Measurements from ENCODE around the gene KDM8. TPM values are rescaled to one million over a fixed set of nuclear protein-coding genes. Genes with fewer than 3 reads are reported as not detected.
"Not testable (repeated sequence)": the region's sequence is repeated elsewhere in the genome, so short reads cannot be mapped to it uniquely, and the experiment has no call there.

Gene KDM8
- polyA plus RNA-seq, 1 donor: 5.1 TPM

- DNase-seq (ENCODE audit: low read depth): no peak
Observed at GRCh38 chr16:27242868-27243590, 39.7 kb downstream of the KDM8 start.

- no peak for DNase-seq (ENCODE audit: low read depth)
Observed at GRCh38 chr16:27243725-27244362, 40.5 kb downstream of the KDM8 start.

- no peak for DNase-seq (ENCODE audit: low read depth)
Observed at GRCh38 chr16:27244363-27244755, 41.0 kb downstream of the KDM8 start.

- peak; percentile 96 for DNase-seq (ENCODE audit: low read depth)
Observed at GRCh38 chr16:27245276-27246172, 42.2 kb downstream of the KDM8 start.

DNA sequence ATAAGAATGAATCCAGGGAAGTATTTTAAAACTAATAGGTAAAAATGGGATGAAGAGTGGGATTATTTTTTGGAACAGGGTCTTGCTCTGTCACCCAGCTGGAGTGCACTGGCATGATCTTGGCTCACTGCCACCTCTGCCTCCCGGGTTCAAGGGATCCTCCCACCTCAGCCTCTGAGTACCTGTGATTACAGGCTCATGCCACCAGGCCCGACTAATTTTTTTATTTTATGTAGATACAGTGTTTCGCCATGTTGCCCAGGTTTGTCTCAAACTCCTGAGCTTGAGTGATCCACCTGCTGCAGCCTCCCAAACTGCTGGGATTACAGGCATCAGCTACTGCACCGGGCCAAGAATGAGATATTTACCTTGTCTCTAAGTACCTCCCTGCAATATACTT is 43.1 kb downstream of the KDM8 start:
- no peak for DNase-seq (ENCODE audit: low read depth)

DNA sequence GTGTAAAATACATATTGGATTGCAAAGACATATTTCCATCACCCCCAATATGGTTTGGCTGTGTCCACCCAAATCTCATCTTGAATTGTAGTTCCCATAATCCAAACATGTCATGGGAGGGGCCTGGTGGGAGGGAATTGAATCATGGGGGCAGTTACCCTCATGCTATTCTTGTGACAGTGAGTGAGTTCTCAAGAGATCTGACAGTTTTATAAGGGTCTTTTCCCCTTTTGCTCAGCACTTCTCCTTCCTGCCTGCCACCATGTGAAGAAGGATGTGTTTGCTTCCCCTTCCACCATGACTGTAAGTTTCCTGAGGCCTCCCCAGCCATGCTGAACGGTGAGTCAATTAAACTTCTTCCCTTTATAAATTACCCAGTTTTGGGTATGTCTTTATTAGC is 43.8 kb downstream of the KDM8 start:
- DNase-seq (ENCODE audit: low read depth): not testable (repeated sequence)

GRCh38 chr16:27248036-27248435 is 44.7 kb downstream of the KDM8 start:
- no peak for DNase-seq (ENCODE audit: low read depth)

DNA sequence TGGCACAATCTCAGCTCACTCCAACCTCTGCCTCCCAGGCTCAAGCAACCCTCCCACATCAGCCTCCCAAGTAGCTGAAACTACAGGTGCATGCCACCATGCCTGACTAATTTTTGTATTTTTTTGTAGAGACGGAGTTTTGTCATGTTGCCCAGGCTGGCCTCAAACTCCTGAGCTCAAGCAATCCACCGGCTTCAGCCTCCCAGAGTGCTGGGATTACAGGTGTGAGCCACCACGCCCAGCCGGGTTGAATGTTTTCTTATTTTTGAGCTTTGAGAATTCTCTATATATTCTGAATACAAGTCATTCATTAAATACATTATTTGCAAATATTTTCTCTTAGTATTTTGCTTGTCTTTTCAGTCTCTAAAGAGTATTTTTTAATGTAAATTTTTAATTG is 45.6 kb downstream of the KDM8 start:
- not testable (repeated sequence) for DNase-seq (ENCODE audit: low read depth)

DNA sequence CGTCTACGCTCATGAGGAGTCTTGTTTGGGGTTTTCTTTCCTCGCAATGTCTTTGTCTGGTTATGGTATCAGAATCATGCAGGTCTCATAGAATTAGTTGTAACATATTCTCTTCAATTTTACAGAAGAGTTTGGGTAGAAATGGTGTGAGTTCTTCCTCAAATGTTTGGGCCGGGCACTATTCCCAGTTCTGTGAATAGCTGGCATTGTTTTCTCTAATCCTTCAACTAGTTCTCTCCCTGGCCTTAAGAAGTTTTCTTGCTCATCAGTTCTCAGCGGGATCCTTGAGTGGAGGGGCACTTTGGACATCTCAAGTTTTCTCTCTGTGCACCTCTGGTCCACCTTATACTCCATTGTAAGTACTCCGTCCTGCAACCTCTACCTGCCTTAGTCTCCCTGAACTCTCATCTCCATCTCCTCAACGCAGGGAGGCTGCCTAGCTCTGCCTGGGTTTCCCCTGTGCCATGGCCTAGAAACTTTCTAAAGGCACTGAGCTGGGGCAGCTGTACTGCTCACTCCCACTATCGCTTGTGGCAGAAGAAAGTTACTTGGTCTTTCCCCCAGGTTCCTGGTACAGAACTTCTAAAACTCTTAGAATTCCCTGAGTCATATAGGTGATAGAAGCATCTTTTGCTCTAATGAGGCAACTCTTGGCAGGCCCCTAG is 48.3 kb downstream of the KDM8 start:
- DNase-seq (ENCODE audit: low read depth): no peak

DNA sequence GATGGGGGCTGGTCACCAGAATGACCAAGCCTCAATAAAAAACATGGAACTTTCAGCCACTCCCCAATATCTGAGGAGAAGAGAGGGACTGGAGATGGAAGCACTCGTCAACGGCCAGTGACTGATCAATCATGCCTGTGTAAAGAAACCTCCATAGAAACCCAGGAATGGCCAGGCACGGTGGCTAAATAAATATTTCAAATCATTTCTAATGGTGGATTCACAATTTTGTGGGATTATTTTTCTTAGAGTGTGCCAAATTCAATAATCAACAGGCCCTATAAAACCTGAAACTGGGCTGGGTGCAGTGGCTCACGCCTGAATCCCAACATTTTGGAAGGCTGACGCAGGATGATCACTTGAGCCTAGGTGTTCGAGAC is 48.9 kb downstream of the KDM8 start:
- DNase-seq (ENCODE audit: low read depth): no peak

- no peak for DNase-seq (ENCODE audit: low read depth)
Observed at GRCh38 chr16:27253526-27253930, 50.2 kb downstream of the KDM8 start.

- no peak for DNase-seq (ENCODE audit: low read depth)
Observed at GRCh38 chr16:27254262-27254811, 51.0 kb downstream of the KDM8 start.

GRCh38 chr16:27256861-27257260 is 53.5 kb downstream of the KDM8 start:
- no peak for DNase-seq (ENCODE audit: low read depth)

GRCh38 chr16:27257271-27257670 is 53.9 kb downstream of the KDM8 start:
- DNase-seq (ENCODE audit: low read depth): no peak

DNA sequence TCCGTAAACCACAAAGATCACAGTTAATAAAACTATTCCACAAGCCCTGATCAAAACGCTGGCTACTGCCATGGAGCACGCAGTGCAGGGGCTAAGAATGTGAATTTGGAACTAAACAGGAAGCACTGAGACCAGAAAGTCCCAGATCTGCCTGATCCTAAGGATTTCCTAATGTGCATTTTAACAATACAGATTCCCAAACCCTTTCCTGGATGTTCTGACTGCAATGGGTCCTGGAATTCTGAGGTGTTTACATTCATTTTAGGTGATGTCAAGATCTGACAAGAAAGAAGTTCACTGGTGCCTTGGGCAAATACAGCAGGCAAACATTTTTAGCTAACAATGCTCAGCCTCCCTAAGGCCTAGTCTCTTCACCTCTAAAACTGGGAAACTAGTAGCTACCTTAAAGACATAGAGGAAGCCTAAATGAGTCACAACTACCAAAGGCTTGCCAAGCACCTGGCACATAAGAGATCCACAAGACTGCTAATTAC is 55.0 kb downstream of the KDM8 start:
- no peak for DNase-seq (ENCODE audit: low read depth)

DNA sequence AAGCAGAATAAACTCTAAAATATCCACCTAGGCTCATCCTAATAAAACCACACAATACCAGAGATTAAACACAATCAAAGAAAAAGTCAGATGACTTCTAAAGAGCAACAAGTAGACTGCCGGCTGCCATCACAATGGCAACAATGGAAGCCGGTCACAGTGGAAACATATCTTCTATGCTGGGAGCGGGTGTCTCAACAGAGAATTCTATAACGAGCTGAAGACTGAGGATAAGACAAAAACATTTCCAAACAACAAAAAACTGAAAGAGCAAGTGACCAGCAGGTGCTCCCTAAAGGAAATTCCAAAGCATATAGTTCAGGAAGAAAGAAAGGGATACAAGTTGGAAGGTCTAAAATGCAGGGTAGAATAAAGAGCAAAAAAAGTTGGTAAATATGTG is 56.4 kb downstream of the KDM8 start:
- DNase-seq (ENCODE audit: low read depth): no peak

DNA sequence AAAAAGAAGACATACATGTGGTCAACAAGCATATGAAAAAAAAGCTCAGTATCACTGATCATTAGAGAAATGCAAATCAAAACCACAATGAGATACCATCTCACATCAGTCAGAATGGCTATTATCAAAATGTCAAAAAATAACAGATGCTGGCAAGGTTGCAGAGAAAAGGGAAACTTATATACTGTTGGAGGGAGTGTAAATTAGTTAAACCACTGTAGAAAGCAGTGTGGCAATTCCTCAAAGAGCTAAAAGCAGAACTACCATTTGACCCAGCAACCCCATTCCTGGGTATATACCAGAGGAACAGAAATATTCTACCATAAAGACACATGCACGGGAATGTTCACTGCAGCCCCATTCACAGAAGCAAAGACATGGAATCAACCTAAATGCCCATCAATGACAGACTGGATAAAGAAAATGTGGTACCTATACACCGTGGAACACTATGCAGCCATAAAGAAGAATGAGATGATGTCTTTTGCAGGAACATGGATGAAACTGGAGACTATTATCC is 59.6 kb downstream of the KDM8 start:
- DNase-seq (ENCODE audit: low read depth): not testable (repeated sequence)

DNA sequence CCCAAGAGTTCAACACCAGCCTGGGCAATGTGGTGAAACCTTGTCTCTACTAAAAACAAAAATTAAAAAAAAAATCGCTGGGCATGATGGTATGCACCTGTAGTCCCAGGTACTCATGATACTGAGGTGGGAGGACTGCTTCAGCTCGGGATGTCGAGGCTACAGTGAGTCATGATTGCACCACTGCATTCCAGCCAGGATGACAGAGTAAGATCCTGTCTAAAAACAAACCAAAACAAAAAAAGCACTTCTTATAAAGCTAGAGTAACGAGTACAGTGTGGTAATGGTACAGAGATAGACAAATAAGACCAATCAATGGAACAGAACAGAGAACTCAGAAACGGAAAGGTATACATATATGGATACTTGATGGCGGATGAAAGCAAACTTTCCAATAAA is 60.8 kb downstream of the KDM8 start:
- no peak for DNase-seq (ENCODE audit: low read depth)

DNA sequence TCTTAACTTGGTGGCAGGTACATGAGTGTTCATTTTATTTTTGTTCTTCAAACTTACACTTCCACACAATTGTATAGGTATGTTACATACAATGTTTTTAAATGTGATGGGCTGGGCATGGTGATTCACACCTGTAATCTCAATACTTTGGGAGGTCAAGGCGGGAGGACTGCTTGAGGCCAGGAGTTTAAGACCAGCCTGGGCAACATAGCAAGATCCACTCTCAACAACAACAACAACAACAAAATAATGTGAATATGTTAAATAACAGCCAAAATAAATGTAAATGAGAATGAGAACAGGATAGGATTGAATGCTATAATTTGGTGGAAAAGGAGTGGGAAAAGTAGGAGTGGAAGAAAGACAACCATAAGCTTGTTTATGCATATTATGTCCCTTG is 62.7 kb downstream of the KDM8 start:
- no peak for DNase-seq (ENCODE audit: low read depth)

DNA sequence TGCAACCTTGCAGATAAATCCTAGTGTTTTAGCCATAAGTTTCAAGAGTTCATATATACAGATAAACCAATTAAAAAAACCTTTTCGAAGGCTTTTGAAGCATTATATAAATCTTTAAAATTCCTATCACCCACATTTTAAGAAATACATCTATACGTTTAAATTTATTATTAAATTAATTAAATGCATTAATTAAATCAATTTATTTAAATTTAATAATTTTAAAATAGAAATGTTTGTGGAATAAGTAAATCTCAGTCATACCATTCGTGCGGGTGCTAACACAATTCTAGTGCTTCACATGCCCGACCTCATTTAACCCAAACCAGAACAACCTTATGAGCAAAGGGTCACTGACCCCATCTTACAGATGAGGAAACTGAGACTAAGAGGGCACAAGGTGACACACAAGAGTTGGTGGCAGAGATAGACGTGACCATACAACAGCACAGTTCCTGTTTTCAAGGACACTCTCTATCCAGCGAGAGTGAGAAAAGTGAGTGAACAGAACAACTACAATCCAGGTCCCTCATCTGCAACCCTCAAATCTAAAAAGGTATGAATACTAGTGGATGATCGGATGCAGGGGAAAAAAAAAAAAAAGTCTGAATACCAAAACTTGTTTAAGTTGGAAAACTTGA is 63.8 kb downstream of the KDM8 start:
- no peak for DNase-seq (ENCODE audit: low read depth)
